H1 (cell line): Measurements from ENCODE around the gene ALDOA. TPM values are rescaled to one million over a fixed set of nuclear protein-coding genes. Genes with fewer than 3 reads are reported as not detected.

Experiments used
- EZH2 ChIP-seq: fragments of 200-600 bp; sonication (generic); IDR thresholded peaks from 2 replicates; pipeline ENCODE4 v1.7.1; 2012; ENCODE audit warnings: low read depth, mild to moderate bottlenecking, moderate library complexity, low read length, inconsistent platforms; ENCODE audit not compliant: severe bottlenecking
- TEAD4 ChIP-seq: IDR thresholded peaks from 2 replicates; pipeline ENCODE4 v1.6.1; 2012; ENCODE audit warnings: low read depth, low read length, inconsistent platforms, mixed read lengths
- polyA plus RNA-seq, 7 experiments: library from polyadenylated mRNA; depleted of rRNA in 3 of 7; stranded (reverse) in 5 of 7; unstranded in 2 of 7; fragments of >200 nt in 5 of 7; fragments of 200-250 nt in 2 of 7; gene quantifications; 1 replicate in 5 of 7; 2 replicates in 1 of 7; 4 replicates in 1 of 7; pipeline versions ENCODE4 v1.2.1 to v1.2.3, GENCODE V29; 2011 to 2013; ENCODE audit warnings: missing spikeins in 2 of 7, mixed read lengths in 2 of 7
- total RNA-seq: library from RNA; stranded (reverse); fragmentation: NEBNext Ultra II Directional; extraction: Animal tissue kit (Norgen Biotek cat#: 25700); gene quantifications from 2 replicates; pipeline ENCODE4 v1.2.1, GENCODE V29; 2021

The ALDOA gene
- total and polyA plus RNA-seq, 2 of the 8 experiments (the other 6 are each of a cell fraction or from before 2014, with no cell fraction given): 1,072 to 1,083 TPM

DNA sequence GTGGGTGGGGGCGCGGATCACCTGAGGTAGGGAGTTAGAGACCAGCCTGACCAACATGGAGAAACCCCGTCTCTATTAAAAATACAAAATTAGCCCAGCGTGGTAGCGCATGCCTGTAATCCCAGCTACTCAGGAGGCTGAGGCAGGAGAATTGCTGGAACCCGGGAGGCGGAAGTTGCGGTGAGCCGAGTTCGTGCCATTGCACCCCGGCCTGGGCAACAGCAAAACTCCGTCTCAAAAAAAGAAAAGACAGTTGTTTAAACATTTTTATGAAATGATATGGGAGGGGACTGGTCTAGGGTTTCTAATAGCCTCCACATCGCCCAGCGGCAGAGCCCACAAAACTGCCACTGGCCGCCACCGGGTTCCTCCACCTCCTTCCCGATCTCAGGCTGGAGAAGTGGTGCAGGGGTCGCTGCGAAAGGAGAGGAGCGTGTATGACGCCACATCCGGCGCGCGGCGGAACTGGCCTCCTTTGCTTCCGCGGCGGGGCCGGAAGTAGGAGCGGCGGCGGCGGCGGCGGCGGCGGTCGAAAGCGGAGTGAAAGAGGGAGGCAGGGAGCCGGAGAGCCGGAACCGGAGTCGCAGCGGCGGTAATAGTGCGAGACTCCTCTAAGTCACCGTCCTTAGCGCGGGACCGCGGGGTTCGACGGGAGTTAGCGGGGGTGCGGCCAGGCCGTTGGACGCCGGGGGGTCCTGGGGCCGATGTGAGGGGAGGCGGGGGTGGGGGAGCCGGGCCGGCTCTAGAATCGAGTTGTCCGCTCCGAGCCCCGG lies 10.1 kb downstream of the ALDOA start, which contains the start of gene PPP4C (continued):
- no peak for TF ChIP-seq EZH2
- no peak for TF ChIP-seq TEAD4
